ENCODE measurements around the gene SCNN1G.
"Not testable (repeated sequence)": the region's sequence is repeated elsewhere in the genome, so short reads cannot be mapped to it uniquely, and the experiment has no call there.

SCNN1G gene

DNA sequence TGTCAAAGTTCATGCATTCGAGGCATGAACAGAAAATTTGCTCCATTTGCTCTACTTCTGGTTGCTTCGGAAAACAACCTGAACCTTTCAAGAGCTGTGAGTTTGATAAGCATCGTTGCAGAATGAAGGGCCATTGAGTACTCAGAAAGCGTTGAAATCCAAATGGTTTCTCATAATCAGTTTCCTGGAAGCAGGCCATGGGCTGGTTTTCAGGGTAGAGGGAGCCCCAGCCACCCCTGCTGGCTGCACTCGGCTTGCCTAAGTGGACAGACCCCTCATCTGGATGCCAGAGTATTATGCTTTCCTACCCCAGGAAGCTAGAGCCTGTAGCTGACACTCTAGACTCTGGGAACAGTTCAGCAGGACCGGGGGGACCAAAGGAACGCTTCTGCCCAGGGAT, 24.4 kb downstream of the SCNN1G start:
- no peak for DNase-seq (ENCODE audit: low spot score)

DNA sequence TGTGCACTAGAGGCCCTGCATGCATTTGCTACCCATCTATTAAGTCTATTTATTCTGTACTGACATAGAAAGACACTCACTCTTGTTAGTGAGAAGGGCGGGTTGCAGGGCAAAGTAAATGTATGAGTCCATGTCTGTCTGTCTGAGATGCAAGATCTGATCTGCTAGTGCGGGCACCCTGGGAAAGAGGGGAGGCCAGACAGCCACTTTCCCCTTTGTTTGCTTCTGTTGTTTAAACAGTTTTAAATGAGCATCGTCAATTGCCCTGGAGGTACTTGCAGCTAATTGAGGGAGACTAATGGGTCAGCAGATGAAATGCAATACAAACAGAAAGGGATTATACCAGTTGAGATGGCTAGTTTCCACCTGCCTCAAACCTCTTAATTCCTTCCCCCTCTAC, 24.9 kb downstream of the SCNN1G start:
- no peak for DNase-seq (ENCODE audit: low spot score)

GRCh38 chr16:23209606-23210005, 27.1 kb downstream of the SCNN1G start:
- no peak for DNase-seq (ENCODE audit: low spot score)

- no peak for DNase-seq (ENCODE audit: low spot score)
These were observed 31.3 kb downstream of the SCNN1G start for GRCh38 chr16:23213831-23214230.

DNA sequence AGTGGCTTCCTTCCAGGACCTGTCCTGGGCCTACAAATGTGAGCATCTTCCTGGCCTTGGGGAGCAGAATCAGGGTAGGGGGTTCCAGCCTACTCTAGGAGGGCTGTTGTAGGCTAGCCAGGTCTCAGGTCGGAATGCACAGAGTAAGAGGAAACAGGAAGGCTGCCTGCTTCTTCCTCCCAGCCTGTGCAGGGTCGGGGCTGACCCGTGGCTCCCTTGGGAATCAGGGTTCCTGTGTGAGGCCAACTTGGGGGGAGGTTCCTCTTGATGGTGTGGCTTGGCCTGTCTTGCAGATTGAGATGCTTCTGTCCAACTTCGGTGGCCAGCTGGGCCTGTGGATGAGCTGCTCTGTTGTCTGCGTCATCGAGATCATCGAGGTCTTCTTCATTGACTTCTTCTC, 32.3 kb downstream of the SCNN1G start:
- DNase-seq (ENCODE audit: low spot score) = no peak

GRCh38 chr16:23215435-23215834, 32.9 kb downstream of the SCNN1G start:
- DNase-seq (ENCODE audit: low spot score) = no peak

DNA sequence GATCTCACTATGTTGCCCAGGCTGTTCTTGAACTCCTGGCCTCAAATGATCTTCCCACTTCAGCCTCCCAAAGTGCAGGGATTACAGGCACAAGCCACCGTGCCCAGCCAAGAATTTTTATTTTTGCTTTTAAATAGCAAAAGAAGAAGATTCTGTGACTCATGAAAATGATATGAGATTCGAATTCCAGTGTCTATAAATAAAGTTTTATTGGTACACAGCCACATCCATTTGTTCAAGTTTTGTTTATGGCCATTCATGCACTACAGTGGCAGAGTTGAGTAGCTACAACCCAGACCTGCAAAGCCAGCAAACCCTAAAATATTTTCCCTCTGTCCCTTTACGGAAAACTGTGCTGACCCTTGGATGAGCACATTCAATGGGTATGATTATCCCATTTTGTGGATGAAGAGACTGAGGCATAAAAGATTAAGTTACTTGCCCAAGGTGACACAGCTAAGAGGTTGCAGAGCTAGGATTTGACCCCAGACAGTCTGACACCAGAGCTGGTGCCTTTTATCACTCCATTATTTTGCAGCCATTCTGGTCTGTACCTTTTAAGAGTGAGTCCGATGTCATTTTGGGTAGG, 34.2 kb downstream of the SCNN1G start:
- DNase-seq (ENCODE audit: low spot score) = no peak

DNA sequence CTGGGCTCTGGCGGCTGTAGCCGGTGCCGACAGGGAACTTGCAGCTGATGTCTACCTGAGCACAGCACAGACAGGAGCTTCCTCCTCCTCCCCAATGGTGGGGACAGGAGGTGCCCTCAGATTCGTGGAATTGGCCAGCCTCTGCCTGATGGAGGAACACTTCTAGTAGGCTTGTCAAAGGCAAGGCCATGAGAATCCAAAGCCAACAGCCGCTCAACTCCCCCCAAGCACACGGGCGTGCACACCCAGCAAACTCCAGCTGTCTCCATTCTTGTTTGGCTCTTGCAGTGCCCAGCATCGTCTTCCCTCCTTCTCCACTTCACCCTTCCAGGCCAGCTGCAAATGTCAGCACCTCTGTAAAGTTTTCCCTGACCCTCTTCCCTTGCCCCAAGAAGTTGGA, 35.1 kb downstream of the SCNN1G start:
- DNase-seq (ENCODE audit: low spot score) = no peak

GRCh38 chr16:23222929-23223328, 40.4 kb downstream of the SCNN1G start:
- DNase-seq (ENCODE audit: low spot score) = no peak

DNA sequence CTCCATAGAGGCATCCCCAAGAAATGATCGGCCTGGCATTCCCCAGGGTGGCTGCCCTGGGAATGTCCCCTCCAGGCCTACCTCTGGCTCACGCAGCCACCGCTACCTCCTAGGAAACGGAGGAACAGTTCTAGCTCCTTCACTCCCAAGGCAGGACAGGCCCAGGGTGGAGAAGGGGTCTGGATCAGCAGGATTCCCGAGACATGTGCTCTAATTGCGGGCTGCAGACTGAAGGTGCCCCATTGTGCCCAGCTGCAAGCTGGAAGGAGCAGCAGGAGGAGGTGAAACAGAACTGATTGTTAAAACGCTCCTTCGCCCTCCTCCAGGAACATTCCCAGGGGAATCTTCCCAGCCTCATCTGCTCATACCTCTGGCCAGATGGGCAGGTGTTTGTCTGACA, 40.8 kb downstream of the SCNN1G start:
- DNase-seq (ENCODE audit: low spot score) = no peak

GRCh38 chr16:23225109-23225508, 42.6 kb downstream of the SCNN1G start:
- DNase-seq (ENCODE audit: low spot score) = no peak

GRCh38 chr16:23225634-23226033, 43.1 kb downstream of the SCNN1G start:
- DNase-seq (ENCODE audit: low spot score) = no peak

- DNase-seq (ENCODE audit: low spot score) = no peak
These were observed 45.0 kb downstream of the SCNN1G start for GRCh38 chr16:23227529-23227928.

- no peak for DNase-seq (ENCODE audit: low spot score)
These were observed 47.2 kb downstream of the SCNN1G start for GRCh38 chr16:23229714-23230113.

DNA sequence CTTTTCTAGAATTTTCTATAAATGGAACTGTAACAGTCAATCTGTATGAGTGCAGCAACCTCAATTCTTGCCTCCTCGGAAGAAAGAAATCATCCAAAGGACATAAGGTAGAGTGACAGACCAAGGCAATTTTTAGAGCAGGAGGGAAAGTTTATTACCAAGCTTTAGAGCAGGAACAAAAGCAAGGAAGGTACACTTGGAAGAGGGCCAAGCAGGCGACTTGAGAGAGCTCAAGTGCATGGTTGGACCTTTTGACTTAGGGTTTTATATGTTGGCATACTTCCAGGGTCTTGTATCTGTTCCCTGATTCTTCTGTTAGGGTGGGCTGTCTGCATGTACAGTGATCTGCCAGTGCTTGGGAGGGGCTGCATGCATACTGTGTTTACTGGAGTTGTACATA, 50.3 kb downstream of the SCNN1G start:
- no peak for DNase-seq (ENCODE audit: low spot score)

DNA sequence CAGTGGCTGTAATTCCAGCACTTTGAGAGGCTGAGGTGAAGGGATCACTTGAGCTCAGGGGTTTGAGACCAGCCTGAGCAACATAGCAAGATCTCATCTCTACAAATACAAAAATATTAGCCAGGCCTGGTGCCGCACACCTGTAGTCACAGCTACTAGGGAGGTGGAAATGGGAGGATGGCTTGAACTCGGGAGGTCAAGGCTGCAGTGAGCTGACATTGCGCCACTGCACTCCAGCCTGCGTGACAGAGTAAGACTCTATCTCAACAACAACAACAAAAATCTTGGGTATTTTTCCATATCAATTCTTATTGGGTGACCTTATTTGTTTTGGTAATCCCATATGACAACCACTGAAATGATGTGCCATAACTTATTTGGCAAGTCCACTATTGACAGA, 52.6 kb downstream of the SCNN1G start:
- no peak for DNase-seq (ENCODE audit: low spot score)

GRCh38 chr16:23236983-23237382, 54.4 kb downstream of the SCNN1G start:
- DNase-seq (ENCODE audit: low spot score) = no peak

- no peak for DNase-seq (ENCODE audit: low spot score)
These were observed 58.4 kb downstream of the SCNN1G start for GRCh38 chr16:23240994-23241393.

- DNase-seq (ENCODE audit: low spot score) = no peak
These were observed 61.6 kb downstream of the SCNN1G start for GRCh38 chr16:23244122-23244521.

GRCh38 chr16:23245268-23245667, 62.7 kb downstream of the SCNN1G start:
- DNase-seq (ENCODE audit: low spot score) = no peak

GRCh38 chr16:23248261-23249194, 66.0 kb downstream of the SCNN1G start:
- DNase-seq (ENCODE audit: low spot score) = no peak

- no peak for DNase-seq (ENCODE audit: low spot score)
These were observed 67.3 kb downstream of the SCNN1G start for GRCh38 chr16:23249830-23250229.

DNA sequence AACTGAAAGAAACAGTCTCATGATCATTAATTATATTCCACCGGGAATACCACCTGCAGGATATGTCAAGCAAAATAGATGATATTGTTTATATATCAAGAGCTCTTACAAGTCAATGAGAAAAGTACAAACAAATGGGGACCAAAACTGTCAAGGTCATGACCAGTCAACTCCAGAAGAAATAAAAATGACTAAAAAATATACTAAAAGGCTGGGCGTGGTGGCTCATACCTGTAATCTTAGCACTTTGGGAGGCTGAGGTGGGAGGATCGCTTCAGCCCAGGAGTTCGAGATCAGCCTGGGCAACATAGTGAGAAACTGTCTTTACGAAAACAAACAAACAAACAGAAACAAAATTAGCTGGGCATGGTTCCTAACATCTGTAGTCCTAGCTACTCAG, 69.8 kb downstream of the SCNN1G start:
- DNase-seq (ENCODE audit: low spot score) = no peak

- not testable (repeated sequence) for DNase-seq (ENCODE audit: low spot score)
These were observed 71.1 kb downstream of the SCNN1G start for GRCh38 chr16:23253650-23254049.

Data from CD4-positive, alpha-beta T cell treated with Interleukin-2 at 100 ng/mL for 4 hours (primary cell).